GM10248 (cell line): ENCODE data around the gene TMEM51.

Experiments
- CTCF ChIA-PET: fragments of 300-600 bp; sonication (Branson Sonifier 250); formaldehyde crosslinking; extraction: SDS; loops from one replicate; lab custom pipeline; 2021; ENCODE audit warnings: antibody characterized with exemption; lab: Yijun Ruan, JAX
- POLR2A ChIA-PET: fragments of 350-650 bp; sonication (Branson Sonifier 250); formaldehyde crosslinking; extraction: SDS; loops from one replicate; lab custom pipeline; 2020; ENCODE audit warnings: antibody characterized with exemption; lab: Yijun Ruan, JAX
- DNase-seq: peaks from one replicate; pipeline ENCODE4 v3.0.0; 2012; ENCODE audit errors: extremely low spot score
- TF ChIP-seq, protein P1 (sequence below): IDR thresholded peaks from 2 replicates; pipeline ENCODE4 v1.5.1; 2012; ENCODE audit warnings: mild to moderate bottlenecking, low read depth; ENCODE audit errors: extremely low read depth, missing control alignments, control extremely low read depth

The TMEM51 gene

DNA sequence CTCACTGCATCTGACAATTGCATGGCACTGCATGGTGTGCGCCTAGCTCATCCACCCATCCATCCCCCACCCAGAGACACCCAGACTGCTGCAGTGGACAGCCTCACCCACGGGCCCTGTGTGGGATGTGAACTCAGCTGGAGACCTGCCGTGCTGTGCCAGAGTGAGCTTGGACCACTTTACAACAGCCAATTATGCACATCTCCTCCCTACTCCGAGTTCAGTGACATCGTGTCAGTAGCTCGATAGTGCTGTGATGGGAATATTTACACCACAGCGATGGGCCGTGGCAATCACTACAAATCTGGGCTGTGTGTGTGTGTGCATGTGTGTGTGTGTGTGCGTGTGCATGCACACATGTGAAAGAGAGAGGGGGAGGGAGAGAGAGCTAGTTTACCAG, 42.5 kb downstream of the TMEM51 start:
- POLR2A ChIA-PET: no interaction called here
- TF ChIP-seq, protein P1, sequence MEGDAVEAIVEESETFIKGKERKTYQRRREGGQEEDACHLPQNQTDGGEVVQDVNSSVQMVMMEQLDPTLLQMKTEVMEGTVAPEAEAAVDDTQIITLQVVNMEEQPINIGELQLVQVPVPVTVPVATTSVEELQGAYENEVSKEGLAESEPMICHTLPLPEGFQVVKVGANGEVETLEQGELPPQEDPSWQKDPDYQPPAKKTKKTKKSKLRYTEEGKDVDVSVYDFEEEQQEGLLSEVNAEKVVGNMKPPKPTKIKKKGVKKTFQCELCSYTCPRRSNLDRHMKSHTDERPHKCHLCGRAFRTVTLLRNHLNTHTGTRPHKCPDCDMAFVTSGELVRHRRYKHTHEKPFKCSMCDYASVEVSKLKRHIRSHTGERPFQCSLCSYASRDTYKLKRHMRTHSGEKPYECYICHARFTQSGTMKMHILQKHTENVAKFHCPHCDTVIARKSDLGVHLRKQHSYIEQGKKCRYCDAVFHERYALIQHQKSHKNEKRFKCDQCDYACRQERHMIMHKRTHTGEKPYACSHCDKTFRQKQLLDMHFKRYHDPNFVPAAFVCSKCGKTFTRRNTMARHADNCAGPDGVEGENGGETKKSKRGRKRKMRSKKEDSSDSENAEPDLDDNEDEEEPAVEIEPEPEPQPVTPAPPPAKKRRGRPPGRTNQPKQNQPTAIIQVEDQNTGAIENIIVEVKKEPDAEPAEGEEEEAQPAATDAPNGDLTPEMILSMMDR: no peak
- DNase-seq: no peak
- CTCF ChIA-PET: interaction anchor here (1.8 kb wide), 1 partner anchor 11 kb away, joined by 5 read pairs; no protein-coding TSS in a partner anchor

DNA sequence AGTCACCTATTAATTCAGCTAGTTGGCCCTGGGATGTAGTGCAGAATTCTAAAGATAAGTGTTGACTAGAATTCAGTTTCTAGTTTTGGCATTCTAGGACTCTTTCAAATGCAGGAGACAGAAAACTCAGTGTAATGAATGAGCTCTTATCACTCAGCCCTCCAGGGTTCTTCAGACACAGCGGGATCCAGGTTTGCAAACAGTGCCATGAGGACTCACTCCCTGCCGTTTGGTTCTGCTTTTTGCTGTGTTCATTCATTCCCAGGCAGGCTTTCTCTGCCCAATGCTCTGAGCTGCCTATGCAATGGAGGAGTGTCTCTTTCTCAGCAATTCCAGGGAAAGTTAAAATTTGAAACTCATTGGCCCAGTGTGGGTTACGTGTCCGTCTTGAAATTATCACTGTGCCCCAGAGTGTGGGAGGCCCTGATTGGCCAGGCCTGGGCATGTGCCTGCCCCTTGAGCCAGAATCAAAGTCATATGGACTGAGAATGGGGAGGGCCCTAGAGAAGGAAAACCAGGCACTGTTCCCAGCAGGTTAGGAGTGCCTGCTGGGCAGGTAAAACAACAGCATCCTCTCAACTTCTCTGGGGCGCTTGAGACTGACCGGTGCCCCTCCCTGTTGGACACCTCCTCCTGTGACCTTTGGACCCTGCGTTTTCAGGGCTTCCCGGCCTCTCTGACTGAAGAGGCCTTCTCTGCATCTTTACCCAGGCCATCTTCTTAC, 43.4 kb downstream of the TMEM51 start:
- ChIA-PET POLR2A (no interaction called here), CTCF (interaction anchor here (1.8 kb wide), 1 partner anchor 10 kb away, joined by 5 read pairs; no protein-coding TSS in a partner anchor)
- TF ChIP-seq, protein P1: no peak
- no peak for DNase-seq

DNA sequence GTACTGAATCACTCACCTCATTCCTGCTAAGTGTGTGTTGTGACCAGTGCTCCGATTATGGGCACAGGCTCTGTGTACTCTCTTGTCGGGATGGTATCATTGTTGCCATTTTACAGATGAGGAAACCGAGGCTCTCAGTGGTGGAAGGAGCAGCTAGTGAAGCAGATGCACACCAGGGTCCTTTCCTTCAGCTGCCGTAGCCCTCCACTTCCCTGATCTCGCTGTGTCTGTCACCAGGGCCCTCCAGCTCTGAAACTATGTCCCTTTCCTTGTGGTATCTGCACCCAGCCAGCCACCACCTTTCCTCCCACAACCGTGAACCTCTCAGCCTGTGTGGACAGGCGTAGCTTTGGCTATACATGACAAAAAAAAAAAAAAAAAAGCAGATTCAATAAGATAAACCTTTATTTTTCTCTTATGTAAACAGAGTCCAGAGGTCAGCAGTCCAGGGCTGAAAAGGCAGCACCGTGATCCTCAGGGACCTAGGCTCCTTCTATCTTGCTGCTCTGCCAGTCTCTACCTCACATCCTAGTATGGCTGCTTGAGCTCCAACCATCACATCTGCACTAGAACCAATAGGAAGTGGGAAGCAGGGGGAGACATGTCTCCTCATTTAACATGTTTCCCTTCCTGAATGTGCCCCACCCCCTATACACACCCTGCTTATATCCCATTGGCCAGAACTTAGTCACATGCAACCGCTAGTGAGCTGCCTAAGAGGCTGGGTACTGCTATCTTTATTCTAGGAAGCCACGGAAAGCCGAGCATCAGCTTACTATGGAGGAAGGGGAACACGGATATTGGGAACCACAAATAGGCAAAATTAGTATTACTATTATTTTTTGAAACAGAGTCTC, 44.3 kb downstream of the TMEM51 start:
- ChIA-PET POLR2A (no interaction called here), CTCF (no interaction called here)

DNA sequence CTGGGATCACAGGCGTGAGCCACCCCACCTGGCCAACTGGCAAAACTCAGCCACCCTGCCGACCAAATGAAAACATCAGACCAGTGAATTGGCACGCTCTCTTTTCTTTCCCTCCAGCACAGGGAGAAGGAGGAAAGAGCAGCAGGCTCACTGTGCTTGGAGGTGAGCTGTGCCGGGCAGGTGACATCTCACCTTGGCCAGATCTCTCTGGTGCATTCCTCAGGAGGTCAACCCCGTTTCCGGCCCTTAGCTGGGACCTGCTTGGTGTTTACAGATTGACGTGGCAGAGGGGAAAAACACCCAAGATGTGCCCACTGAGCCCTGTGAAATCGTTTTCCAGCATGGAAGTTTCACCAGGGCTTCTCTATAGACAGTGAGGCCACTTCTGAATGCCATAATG, 45.1 kb downstream of the TMEM51 start:
- POLR2A ChIA-PET: no interaction called here
- TF ChIP-seq, protein P1: no peak
- DNase-seq: no peak
- CTCF ChIA-PET: interaction anchor here (1.2 kb wide), 1 partner anchor 55 kb away, joined by 3 read pairs; no protein-coding TSS in a partner anchor

More for the DNA sequence above, 44.3 kb downstream of the TMEM51 start:
- no peak for DNase-seq
- TF ChIP-seq, protein P1: no peak

DNA sequence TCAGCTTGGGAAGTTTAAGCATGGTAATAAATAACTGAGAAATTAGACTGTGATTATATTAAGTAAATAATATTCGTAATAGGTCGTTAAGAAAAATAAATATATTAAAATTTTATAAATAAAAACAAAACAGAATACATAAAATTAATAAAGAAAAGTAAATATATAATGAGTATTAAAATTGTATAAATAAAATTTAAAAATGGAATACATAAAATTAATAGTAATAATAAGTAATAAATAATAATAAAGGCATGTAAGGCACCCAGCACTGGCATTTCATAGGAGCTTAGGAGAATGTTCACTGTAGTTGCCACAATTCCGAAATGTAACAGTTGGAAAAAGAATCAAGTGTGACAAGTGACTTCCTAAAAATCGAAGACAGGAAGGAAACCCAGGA, 47.7 kb downstream of the TMEM51 start:
- no peak for DNase-seq
- ChIA-PET CTCF (no interaction called here), POLR2A (no interaction called here)
- TF ChIP-seq, protein P1: no peak

DNA sequence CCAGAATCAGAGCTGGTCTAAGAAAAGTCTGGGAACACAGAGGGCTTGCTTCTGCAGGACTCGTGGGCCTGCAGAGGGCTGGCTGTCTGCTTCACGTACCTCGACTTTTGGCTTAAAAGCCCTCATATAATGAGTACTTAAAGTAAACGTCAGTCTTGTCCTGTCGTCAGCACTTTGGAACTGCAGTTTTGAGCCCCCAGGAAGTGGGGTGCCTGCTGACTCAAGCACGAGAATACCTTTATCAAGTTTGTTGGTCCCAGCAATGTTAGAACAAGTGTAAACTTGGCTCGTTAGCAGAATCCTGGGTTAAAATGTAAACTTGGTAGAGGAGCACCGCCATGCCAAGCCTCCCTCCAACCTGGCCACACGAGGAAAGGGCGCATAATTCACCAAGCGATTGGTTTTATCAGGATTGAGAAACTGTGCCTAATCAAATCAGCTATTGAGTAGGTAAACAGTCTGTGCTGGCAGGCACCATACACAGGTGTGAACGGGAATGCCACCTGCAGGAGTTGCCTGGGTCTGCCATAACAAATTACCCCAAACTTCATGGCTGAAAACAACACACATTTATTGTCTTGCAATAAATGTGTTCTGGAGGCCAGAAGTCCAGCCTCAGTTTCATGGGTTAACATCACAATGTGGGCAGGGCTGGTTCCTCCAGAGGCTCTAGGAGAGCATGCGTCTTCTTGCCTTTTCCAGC, 48.5 kb downstream of the TMEM51 start:
- CTCF ChIA-PET: no interaction called here
- POLR2A ChIA-PET: no interaction called here
- TF ChIP-seq, protein P1: no peak
- no peak for DNase-seq
